GM23248 (cell line): ENCODE results near the gene SPINK6.

Experiments used
- EZH2 ChIP-seq: fragments of 200-600 bp; sonication (generic); IDR thresholded peaks from 2 replicates; pipeline ENCODE4 v1.6.1; 2018; ENCODE audit warnings: antibody characterized with exemption, mild to moderate bottlenecking; ENCODE audit not compliant: insufficient read depth, poor library complexity, severe bottlenecking
- EZH2phosphoT487 ChIP-seq: fragments of 200-600 bp; sonication (generic); IDR thresholded peaks from 2 replicates; pipeline ENCODE4 v1.6.1; 2018; ENCODE audit warnings: antibody characterized with exemption, moderate library complexity, mild to moderate bottlenecking, low read depth; ENCODE audit not compliant: insufficient read depth

GRCh38 chr5:148248894-148249293 is 46.1 kb downstream of the SPINK6 start:
- TF ChIP-seq EZH2 (no peak), EZH2phosphoT487 (no peak)
